Measurements from ENCODE around the gene RAX.
"Not testable (repeated sequence)": the region's sequence is repeated elsewhere in the genome, so short reads cannot be mapped to it uniquely, and the experiment has no call there.

Gene RAX

DNA sequence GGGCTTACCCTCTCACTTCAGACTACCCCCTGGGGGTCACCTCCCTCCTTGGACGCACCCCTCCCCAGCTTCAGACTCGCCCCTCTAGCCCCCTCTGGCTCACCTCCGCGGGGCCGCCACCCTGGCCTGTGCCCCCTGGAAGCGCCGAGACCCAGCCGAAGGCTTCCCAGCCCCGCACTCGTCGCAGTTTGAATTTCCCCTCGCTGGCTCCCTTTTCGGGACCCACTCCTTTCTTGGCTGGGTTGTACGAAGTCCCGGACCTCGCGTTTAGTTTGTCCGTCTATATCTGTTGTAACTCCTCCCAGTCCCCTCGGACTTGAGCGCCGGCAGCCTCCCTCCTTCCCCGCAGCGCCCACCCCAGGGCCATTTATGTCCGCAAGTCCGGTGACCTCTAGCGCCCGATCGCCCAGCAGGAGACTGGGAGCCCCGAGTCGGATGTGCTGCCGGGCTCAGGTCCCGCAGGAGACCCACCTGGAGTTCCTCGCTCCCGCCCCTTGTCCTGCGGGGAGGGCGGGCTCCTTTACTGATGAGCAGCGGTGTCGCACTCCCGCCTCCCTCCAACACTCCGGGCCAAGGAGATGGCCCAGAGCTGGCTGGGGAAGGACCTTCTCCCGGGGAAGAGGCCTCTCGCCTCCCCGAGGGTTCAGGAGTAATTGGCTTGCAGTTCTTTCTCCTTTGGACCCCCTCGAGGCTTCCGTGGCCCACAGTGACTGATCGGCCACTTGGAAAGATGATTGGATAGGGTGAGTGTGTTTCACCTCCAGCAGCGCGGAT is 692 bp upstream of the RAX start:
- no peak for DNase-seq (ENCODE audit: low read depth, low spot score)

DNA sequence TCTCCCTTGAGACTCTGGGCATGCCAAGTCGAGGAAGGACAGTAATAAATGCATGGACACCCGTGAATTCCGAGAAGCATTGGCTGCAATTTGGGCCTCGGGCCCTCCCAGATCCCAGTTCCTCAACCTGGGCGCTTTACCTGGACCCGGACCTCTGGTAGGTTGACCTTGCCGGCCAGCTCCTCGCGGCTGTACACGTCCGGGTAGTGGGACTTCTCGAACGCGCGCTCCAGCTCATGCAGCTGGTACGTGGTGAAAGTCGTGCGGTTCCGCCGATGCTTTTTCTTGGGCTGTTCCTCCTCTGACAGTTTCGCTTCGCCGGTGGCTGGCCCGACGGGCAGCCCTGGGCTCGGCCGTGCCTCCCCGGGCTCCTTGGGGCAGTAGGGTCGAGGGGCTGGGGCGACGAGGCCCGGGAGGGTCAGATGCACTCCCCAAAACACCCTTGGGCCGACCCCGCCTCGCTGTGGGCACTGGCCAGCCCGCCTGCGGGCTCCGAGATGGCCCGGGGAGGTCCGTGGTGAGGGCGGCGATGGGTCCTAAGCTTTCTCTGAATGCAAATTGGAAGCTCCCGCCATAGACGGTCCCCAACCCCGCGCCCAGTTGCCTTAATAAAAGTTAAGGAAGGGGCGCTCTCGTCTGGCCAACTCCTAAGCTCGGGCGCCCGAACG is 899 bp downstream of the RAX start:
- DNase-seq (ENCODE audit: low read depth, low spot score) = no peak

DNA sequence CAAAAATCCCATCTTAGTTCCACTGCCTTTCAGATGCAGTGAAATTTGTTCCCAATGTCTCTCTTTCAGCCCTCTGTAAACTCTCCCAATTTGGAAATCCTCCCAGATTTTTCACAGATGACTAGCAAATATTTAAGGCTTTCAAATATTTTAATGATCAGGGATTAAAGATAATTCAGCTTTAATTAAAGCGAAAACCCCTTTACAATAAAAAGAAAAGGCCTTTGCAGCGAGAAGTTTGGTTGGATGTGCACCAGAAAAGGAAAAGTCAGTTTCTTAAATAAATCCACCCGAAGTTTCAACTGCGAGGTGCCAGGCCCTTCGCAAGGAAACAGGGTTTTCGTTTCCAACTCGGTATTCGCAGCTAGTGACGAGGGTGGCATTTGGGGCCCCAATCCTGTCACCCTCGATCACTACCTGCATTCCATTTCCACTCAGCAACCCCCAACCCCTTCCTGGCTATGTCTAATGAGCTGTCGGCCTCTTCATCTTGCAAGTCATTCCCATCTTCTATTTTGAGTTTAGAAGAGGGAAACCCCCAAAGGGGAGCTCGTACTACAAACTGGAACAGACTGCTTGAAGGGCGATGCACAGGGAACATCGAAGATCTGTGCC is 1.5 kb downstream of the RAX start:
- no peak for DNase-seq (ENCODE audit: low read depth, low spot score)

DNA sequence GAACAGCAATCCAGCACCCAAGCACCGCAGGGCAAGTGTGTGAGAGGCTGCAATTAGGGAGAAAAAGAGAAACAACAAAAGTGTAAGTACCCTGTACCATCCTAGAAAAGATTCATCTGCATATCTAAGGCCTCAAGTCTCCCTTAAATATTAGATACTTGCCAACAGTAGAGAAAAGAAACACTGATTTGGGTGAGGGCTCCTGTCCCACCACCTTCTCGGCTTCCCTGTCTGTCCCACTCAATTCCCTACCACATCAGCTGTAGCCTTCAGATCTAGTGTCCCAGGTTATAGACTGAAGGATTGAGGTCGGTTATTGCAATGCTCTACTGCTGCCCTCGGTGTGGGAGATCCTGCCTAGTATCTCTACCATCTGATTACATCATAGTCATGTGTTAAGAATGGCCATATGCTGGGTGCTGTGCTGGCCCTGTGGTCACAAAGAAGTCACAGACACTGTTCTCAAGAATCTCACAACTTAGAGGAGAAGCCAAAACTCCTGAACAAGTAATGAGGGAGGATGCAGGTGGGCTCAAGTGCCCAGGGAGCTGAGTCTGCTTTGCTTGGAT is 2.5 kb downstream of the RAX start:
- DNase-seq (ENCODE audit: low read depth, low spot score) = no peak

DNA sequence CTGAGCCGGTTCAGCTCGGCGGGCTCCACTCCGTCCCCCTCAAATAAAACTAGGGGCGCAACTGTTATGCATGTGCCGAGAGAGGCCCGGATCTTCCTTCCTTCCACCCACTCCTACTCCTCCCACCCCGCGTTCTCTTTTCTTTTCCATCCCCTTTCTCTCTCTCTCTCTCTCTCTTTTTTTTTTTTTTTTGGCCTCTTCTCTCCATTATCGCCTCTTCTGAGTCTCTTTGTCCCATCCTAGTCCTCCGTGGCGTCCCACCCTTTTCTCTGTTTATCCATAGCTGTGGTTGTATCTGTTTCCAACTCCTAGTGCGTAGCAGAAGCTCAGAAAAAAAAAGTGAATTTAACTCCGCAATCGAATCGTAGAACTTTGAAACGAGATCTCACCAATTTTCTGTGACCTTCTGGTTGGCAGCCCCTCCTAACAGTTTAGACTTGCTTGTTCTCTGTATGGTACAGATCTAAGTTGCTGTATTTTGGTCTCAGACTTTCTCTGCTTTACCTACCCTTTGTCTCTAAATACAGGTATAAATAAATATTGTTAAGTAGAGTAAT is 3.6 kb downstream of the RAX start:
- no peak for DNase-seq (ENCODE audit: low read depth, low spot score)

DNA sequence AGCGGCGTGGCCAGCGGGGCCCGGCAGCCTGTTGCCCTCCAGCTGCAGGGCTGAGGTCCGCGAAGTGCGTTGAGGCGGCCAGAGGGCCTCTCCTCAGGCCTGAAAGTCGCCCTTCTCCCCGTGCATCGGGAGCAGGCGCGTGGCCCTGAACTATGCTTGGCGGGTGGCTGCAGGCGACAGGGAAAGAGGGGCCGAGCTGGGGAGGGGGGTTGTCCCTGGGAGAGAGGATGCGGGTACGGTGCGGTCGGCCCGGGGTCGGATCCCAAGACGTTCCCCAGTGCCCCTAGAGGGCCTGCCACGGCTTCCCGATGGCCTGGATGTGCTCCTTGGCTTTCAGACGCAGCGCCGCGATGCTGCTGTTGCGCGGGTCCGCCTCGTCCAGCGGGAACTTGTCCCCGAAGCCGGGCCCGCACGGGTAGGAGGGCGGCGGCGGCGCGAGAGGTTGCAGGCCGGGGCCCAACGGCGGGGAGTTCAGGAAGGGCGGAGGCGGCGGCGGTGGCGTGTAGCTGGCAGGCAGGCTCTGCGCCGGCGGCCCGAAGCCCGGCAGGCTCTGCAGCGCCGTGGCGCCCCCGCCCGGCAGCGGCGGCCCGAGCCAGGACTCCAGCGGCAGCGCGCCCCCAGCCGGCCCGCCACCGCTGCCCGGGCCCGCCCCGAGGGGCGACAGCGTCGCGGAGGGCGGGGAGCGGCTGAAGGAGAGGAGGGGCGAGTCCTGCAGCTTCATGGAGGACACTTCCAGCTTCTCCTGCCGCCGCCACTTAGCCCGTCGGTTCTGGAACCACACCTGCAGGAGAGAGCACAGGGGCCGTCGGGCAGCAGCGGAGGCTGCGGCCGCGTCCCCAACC is 4.3 kb downstream of the RAX start:
- DNase-seq (ENCODE audit: low read depth, low spot score) = no peak

DNA sequence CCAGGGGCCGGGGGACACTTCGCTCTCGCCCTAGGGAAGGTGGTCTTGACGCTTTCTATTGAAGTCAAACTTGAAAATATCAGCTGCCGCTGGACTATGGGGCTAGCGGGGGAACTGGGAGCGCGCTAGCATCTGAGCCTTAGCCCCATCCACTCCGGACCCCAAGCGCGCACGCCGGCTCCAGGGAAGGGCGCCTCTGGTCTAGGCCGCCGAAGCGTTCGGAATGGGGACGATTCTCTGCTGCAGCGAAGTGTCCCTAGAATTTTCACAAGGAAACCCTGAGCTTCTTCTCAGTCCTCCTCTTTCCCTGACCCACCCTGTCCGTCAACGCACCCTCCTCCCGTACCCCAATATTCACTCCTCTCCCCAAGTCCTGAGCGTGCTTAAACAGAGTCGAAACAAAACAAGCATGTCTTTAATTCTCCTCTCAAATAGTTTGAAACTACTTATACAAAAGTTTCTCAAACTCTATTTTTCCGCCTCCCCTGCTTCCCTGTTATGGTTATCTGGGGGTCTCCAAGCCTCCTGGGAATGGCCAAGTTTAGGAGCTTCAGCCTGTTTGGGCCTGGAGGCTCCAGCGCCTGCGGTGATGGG is 5.0 kb downstream of the RAX start:
- no peak for DNase-seq (ENCODE audit: low read depth, low spot score)

DNA sequence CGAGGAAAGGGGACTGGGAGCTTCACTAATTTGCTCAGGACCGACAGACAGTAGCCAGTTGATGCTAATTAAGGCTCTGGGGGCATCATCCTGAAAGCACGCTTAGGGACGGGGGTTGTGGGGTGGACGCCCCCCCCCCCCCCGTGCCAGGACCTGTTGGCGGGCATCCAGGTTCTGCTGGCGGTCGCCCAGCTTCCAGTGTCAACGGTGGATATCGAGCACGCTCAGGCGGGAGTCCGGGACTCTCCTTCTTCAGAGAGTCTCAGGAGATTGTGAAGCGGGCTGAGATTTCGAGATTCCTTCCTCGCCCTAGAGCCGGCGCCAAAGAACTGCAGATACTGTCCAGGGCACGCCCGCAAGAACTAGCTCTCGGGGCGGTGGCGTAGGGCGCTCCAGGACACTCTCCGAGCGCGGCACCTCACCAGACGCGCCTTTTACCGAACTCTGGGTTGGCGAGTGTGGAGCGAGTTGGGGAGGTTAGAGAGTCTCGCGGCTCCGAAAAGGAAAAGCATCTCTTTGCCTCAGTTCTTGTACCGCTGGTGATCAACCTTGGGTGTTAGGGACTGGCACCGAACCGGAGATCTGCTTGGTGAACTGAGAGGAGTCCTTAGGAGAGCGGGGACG is 5.6 kb downstream of the RAX start:
- DNase-seq (ENCODE audit: low read depth, low spot score) = no peak

DNA sequence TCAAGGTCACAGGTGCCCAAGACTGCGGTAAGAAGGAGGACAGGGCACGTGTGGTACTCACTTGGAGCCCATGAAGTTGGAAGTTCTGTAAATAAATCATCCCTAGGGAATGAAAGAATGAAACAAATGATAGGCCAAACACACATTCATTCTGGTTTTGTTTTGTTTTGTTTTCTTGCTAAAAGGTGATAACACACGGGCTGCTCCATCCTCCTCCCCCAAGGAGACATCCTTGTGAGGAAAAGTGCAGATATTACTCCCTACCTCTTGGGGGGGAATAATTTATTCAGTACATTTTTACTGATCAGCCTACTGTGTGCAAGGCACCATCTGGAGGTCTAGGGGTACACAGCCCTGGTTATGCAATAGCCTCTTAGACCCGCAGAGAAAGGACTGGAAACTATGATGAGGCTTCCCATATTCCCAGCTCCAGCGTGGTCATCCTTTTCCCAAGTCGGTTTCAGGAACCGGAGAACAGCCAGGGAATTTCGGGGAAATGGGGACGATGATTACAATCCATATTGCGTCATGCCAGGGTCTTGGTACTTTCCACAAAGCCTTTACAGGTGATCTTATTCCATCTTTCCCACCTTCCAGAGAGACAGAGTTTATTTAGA is 6.3 kb downstream of the RAX start:
- no peak for DNase-seq (ENCODE audit: low read depth, low spot score)

DNA sequence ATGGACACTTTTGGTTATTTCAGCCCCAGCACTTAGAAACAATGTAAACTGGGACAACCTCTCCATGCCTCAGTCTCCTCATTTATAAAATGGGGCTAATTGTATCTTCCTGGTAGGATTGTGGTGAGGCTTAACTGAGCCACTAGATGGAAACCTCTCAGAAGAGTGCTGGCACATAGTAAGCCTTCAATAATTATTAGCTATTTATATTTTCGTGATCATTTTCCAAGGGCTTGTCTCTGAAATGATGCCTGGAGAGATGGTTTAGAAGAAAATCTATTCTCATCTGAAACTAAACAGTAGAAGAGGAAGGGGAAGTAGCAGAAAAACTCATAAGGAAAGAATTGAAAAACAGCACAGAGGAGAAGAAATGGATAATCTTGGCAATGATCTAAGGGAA is 6.8 kb downstream of the RAX start:
- no peak for DNase-seq (ENCODE audit: low read depth, low spot score)

DNA sequence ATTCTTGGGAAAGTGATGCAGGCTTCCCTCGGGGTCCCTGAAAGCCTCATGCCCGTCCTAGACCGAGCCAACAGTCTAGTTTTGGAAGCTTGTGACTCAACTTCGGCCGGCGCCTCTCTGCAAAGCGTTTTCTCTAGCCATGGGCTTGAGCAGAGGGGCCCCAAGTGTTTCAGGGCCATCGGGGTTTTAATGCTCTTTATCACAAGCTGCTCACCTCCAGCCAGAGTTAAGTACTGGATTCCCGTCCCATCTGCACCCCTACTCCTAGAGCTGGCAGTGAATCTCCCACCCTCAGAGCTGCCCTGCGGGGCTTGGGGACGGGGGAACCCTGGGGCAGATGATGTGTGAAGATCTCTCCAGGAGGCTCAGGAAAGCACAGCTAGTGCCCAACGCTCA is 7.3 kb downstream of the RAX start:
- no peak for DNase-seq (ENCODE audit: low read depth, low spot score)

DNA sequence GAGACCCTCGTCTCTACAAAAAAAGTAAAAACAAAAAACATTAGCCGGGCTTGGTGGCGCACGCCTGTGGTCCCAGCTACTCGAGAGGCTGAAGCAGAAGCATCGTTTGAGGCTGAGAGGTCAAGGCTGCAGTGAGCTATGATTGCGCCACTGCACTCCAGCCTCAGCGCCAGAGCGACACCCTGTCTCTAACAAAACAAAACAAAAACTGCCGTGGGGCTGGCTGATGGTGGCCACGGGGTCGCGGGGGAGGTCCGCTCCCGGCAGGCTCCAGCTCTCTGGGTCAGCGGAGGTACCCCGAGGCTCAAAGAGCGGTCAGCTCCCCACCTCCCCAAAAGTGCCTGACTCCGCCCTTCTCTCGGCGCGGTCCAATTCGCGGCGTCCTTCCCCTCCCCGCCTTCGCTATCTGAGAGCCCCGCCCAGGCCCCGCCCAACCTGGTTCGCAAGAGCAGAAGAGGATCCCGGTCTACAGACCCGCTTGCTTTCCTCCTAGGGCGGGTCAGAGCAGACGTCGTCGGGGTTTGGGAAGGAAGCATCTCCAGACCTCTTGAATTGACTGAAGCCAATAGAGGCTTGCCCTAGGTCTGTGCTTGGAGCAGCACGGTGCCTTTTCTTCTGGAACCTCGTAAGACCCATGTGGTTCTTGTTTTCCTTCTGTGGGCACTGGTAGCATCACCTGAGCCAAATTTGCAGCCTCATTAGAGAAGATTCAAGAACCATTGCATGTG is 7.8 kb downstream of the RAX start:
- DNase-seq (ENCODE audit: low read depth, low spot score) = no peak

DNA sequence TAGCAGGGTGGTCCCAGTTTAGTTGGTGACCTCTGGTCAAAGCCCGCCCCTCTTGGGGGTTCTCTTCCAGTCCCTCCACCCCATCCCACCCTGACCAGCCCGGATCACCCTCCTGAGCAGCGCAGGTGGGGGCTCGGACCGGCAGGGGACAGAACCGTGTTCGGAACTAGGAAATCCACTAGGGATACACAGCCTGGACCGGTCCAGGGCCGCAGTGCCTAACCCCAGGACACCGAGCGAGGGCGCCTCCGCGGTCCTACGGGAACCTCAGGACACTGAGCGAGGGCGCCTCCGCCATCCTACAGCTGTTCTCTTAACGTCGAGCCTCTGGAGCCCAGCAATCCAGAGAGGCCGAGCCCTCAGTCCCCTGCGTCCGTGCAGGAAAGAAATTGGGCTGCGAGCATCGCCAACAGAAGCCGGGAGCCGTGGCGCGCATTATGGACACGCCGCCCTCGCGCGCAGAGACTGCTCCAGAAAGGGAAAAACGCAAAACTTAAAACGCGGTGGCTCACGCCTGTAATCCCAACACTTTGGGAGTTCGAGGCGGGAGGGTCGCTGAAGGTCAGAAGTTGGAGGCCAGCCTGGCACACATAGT is 8.5 kb downstream of the RAX start:
- DNase-seq (ENCODE audit: low read depth, low spot score) = no peak

DNA sequence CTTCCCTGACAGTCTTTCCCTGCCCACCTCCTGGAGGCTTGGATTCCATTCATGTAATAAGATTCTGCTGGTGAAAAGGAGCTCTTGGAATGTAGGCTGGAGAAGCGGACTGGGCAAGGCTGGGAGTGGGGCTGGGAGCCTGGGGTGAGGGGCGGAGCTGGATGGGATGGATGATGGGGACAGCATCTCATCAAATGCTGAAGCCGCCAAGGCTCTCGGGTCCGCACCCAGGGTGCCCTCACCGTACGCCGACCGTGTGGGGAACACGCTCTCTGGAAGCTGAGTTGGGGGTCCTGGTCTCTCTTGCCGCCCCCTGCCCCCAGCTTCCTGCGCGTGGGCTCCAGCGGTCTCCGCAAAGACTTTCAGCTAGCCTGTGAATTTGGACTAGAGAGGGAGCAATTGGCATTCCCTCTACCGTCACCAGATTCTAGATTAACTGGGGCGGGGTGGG is 9.1 kb downstream of the RAX start:
- DNase-seq (ENCODE audit: low read depth, low spot score) = no peak

DNA sequence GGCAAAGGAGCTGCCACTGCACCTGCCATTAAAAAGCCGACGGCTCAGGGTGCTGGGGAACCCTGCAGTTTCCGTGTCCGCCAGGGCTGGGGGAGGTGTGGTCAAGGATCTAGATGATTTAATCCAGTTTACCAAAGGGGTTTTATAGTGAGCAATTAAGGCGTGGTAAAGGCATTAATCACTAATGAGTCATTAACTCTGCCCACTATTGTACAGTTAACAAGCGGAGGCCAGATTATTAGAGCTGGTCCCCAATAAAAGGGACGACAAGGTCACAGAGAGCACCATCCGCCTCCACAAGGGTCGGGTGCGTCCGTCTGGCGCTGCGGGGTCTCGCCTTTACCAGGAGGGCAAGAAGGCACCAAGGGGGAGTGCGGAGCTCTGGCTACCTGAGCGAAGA is 9.6 kb downstream of the RAX start:
- no peak for DNase-seq (ENCODE audit: low read depth, low spot score)

DNA sequence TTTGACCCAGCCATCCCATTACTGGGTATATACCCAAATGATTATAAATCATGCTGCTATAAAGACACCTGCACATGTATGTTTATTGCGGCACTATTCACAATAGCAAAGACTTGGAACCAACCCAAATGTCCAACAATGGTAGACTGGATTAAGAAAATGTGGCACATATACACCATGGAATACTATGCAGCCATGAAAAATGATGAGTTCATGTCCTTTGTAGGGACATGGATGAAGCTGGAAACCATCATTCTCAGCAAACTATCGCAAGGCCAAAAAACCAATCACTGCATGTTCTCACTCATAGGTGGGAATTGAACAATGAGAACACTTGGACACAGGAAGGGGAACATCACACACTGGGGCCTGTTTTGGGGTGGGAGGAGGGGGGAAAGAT is 11.0 kb downstream of the RAX start:
- DNase-seq (ENCODE audit: low read depth, low spot score) = not testable (repeated sequence)

DNA sequence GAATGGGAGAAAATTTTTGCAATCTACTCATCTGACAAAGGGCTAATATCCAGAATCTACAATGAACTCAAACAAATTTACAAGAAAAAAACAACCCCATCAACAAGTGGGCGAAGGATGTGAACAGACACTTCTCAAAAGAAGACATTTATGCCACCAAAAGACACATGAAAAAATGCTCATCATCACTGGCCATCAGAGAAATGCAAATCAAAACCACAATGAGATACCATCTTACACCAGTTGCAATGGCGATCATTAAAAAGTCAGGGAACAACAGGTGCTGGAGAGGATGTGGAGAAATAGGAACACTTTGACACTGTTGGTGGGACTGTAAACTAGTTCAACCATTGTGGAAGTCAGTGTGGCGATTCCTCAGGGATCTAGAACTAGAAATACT is 11.4 kb downstream of the RAX start:
- not testable (repeated sequence) for DNase-seq (ENCODE audit: low read depth, low spot score)

DNA sequence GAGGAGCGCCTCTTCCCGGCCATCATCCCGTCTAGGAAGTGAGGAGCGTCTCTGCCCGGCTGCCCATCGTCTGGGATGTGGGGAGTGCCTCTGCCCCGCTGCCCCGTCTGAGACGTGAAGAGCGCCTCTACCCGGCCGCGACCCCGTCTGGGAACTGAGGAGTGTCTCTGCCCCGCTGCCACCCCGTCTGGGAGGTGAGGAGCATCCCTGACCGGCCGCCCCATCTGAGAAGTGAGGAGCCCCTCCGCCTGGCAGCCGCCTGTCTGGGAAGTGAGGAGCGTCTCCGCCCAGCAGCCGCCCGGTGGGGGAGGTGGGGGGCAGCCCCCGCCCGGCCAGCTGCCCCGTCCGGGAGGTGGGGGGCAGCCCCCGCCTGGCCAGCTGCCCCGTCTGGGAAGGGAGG is 17.8 kb downstream of the RAX start:
- DNase-seq (ENCODE audit: low read depth, low spot score) = not testable (repeated sequence)

DNA sequence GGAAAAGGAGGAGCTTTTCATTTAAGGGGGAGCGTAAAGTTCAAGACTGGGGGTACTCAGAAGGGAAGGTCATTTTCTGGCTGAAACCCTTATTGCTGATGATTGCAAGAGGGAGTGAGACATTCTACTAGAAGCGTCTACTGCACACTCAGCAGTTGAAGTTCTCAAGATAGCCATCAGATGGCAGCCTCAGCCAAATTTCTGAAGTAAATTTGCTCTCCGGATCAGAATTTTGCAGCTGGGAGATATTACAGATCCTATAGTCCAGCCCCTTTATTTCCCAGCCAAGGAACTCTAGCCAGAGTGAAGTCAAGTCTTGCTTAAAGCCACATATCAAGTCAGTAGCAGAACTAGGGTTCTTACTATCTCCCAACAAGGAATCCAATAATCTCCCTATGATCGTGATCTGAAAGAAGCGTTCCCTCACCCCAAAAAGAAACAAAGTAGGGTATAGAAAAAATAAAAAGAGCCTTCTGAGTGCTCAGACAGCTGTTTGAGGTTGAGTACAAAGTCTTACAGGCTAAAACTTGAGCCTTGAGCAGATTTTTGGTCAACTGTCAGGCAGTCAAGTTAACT is 24.0 kb downstream of the RAX start:
- DNase-seq (ENCODE audit: low read depth, low spot score) = no peak

Measured in activated CD4-positive, CD25-positive, alpha-beta regulatory T cell treated with anti-CD3 and anti-CD28 coated beads, Interleukin-2, amount 50 U/mL, for 16 hours (primary cell).